HepG2 (cell line): ENCODE measurements around the gene NFATC2. TPM values are rescaled to one million over a fixed set of nuclear protein-coding genes. Genes with fewer than 3 reads are reported as not detected.

Source experiments
- AHDC1 ChIP-seq: sonication (generic); formaldehyde crosslinking; IDR thresholded peaks from 2 replicates; pipeline ENCODE4 v1.5.1; 2020; ENCODE audit warnings: mild to moderate bottlenecking, missing genetic modification reagents, borderline replicate concordance
- ATAD3A ChIP-seq: sonication (generic); formaldehyde crosslinking; IDR thresholded peaks from 2 replicates; pipeline ENCODE4 v1.4.0; 2020; ENCODE audit warnings: missing genetic modification reagents
- FOXM1 ChIP-seq: sonication (generic); formaldehyde crosslinking; IDR thresholded peaks from 2 replicates; pipeline ENCODE4 v1.5.0; 2020; ENCODE audit warnings: missing genetic modification reagents
- GATAD2A ChIP-seq: IDR thresholded peaks from 2 replicates; pipeline ENCODE4 v1.6.1; 2016
- GMEB2 ChIP-seq: IDR thresholded peaks from 2 replicates; pipeline ENCODE4 v1.6.1; 2016; ENCODE audit warnings: missing biosample characterization, missing genetic modification reagents, low read depth
- HIC2 ChIP-seq: sonication (generic); formaldehyde crosslinking; IDR thresholded peaks from 2 replicates; pipeline ENCODE4 v1.9.0; 2022; ENCODE audit warnings: low read depth, missing genetic modification reagents
- JUNB ChIP-seq: sonication (generic); formaldehyde crosslinking; IDR thresholded peaks from 2 replicates; pipeline ENCODE4 v1.8.0; 2022; ENCODE audit warnings: missing genetic modification reagents, mild to moderate bottlenecking, borderline replicate concordance
- KLF12 ChIP-seq: sonication (generic); formaldehyde crosslinking; IDR thresholded peaks from 2 replicates; pipeline ENCODE4 v1.4.0; 2020; ENCODE audit warnings: missing genetic modification reagents, borderline replicate concordance
- NBN ChIP-seq: fragments of 450-650 bp; conservative IDR thresholded peaks from 2 replicates; pipeline ENCODE4 v1.6.1; 2017
- RFX3 ChIP-seq: IDR thresholded peaks from 2 replicates; pipeline ENCODE4 v1.6.1; 2016; ENCODE audit warnings: missing biosample characterization, missing genetic modification reagents
- RNF2 ChIP-seq: fragments of 450-650 bp; conservative IDR thresholded peaks from 2 replicates; pipeline ENCODE4 v1.6.1; 2016; ENCODE audit warnings: low read depth
- SIN3A ChIP-seq: IDR thresholded peaks from 2 replicates; pipeline ENCODE4 v1.6.1; 2011; ENCODE audit warnings: low read depth, mild to moderate bottlenecking, control low read depth, low read length, borderline replicate concordance
- SOX5 ChIP-seq: IDR thresholded peaks from 2 replicates; pipeline ENCODE4 v1.6.1; 2016; ENCODE audit warnings: borderline replicate concordance
- SP4 ChIP-seq: sonication (generic); formaldehyde crosslinking; IDR thresholded peaks from 2 replicates; pipeline ENCODE4 v1.8.1; 2023; ENCODE audit warnings: mild to moderate bottlenecking, missing genetic modification reagents
- YEATS2 ChIP-seq: sonication (generic); formaldehyde crosslinking; IDR thresholded peaks from 2 replicates; pipeline ENCODE4 v1.4.0; 2020; ENCODE audit warnings: missing genetic modification reagents, borderline replicate concordance
- ZFP41 ChIP-seq: sonication (generic); formaldehyde crosslinking; IDR thresholded peaks from 2 replicates; pipeline ENCODE4 v1.4.0; 2020; ENCODE audit warnings: mild to moderate bottlenecking, missing genetic modification reagents, borderline replicate concordance
- ZNF10 ChIP-seq: sonication (generic); formaldehyde crosslinking; IDR thresholded peaks from 2 replicates; pipeline ENCODE4 v1.4.0; 2020; ENCODE audit warnings: mild to moderate bottlenecking, low read depth, missing genetic modification reagents, borderline replicate concordance
- ZNF224 ChIP-seq: sonication (generic); formaldehyde crosslinking; IDR thresholded peaks from 2 replicates; pipeline ENCODE4 v1.5.0; 2020; ENCODE audit warnings: mild to moderate bottlenecking, missing genetic modification reagents
- ZNF234 ChIP-seq: sonication (generic); formaldehyde crosslinking; conservative IDR thresholded peaks from 2 replicates; pipeline ENCODE4 v1.5.1; 2020; ENCODE audit warnings: mild to moderate bottlenecking, missing genetic modification reagents
- ZNF496 ChIP-seq: sonication (generic); formaldehyde crosslinking; IDR thresholded peaks from 2 replicates; pipeline ENCODE4 v1.8.1; 2023; ENCODE audit warnings: mild to moderate bottlenecking, moderate library complexity, missing genetic modification reagents; ENCODE audit not compliant: insufficient replicate concordance
- ZNF619 ChIP-seq: sonication (generic); formaldehyde crosslinking; IDR thresholded peaks from 2 replicates; pipeline ENCODE4 v1.4.0; 2020; ENCODE audit warnings: mild to moderate bottlenecking, missing genetic modification reagents
- polyA plus RNA-seq, 8 experiments: library from polyadenylated mRNA; depleted of rRNA in 3 of 8; stranded (reverse) in 7 of 8; unstranded in 1 of 8; fragments of >200 nt; fragmentation: Illumina TruSeq in 4 of 8; extraction: Trizol in 4 of 8; gene quantifications; 2 replicates each; pipeline versions ENCODE4 v1.2.1 to v1.2.3, GENCODE V29; 2011 to 2016; ENCODE audit warnings: low read depth in 4 of 8, missing spikeins in 1 of 8, mixed read lengths in 1 of 8; ENCODE audit not compliant: insufficient read depth in 1 of 8
- total RNA-seq, 5 experiments: library from RNA; depleted of rRNA; stranded (reverse); fragments of >200 nt; fragmentation: Illumina TruSeq; extraction: Trizol; gene quantifications; 2 replicates each; pipeline ENCODE4 v1.2.3, GENCODE V29; 2016; ENCODE audit warnings: low read depth in 1 of 5

NFATC2 gene
- total and polyA plus RNA-seq, 2 of the 13 experiments (the other 11 are each of a cell fraction or from before 2014, with no cell fraction given), result 1.9 to 3.3 TPM

DNA sequence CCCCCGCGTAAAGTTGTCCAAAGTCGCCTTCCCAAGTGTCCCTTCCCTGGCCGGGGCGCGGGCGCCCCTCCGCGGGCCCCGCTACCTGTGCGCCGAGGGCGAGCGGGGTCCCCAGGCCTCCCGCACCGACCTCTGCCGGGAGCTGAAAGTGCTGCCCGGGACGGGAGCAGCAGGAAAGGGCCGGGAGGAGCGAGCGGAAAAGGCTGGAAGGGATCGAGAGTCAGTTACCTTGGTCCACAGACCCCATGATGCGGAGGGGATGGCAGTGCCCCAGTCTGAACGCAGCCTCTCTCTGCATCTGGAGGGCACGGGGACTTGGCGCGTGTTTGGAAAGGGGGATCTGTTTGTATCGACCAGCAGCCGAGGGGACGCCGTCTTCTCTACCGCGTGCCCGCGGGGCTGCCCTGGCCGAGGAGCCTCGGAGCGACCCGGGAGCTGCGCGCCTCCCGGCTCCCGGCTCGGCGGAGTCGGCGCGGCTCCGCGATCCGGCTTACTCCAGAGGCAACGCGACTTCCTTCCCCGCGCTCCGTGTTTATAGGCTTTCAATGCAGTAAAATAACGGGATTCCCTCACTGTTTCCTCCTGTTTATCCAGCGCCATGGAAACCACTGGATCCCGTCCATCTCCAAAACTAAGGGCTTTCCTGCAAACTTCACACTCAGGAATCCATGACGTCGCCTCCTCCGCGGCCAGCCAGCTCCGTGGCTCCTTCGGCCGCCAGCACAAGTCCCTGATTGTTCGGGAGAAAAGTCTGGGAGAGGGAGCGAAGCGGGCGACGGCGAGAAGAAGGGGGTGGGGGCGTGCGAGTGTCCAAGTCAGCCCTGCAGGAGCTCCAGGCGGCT is 20.0 kb upstream of the NFATC2 start (continued):
- TF ChIP-seq YEATS2 (CRISPR knock-in tag), result no peak
- no peak for TF ChIP-seq ATAD3A (CRISPR knock-in tag)
- TF ChIP-seq KLF12 (CRISPR knock-in tag), result no peak
- TF ChIP-seq AHDC1 (CRISPR knock-in tag), result no peak
- TF ChIP-seq ZFP41 (CRISPR knock-in tag), result no peak; the same call in 1 of the 2 replicates
- no peak for TF ChIP-seq HIC2 (CRISPR knock-in tag)
- no peak for TF ChIP-seq GMEB2 (CRISPR knock-in tag)
- no peak for TF ChIP-seq ZNF10 (CRISPR knock-in tag)
- no peak for TF ChIP-seq ZNF234 (CRISPR knock-in tag)
- TF ChIP-seq ZNF496 (CRISPR knock-in tag), result no peak
- 0 out of 2 replicates have a peak, but pooled peaks have one; percentile 25 for TF ChIP-seq SP4 (CRISPR knock-in tag)
- no peak for TF ChIP-seq RFX3 (CRISPR knock-in tag)
- TF ChIP-seq JUNB, result no peak
- no peak for TF ChIP-seq GATAD2A (CRISPR knock-in tag)
- TF ChIP-seq RNF2, result no peak; the same call in 1 of the 2 replicates
- TF ChIP-seq ZNF619 (CRISPR knock-in tag), result no peak; the same call in 1 of the 2 replicates
- no peak for TF ChIP-seq ZNF224
- no peak for TF ChIP-seq SOX5 (CRISPR knock-in tag)
- TF ChIP-seq SIN3A, result no peak
- no peak for TF ChIP-seq FOXM1 (CRISPR knock-in tag)
- TF ChIP-seq NBN, result no peak
